K562 (cell line): ENCODE results near the gene STUB1. TPM values are rescaled to one million over a fixed set of nuclear protein-coding genes. Genes with fewer than 3 reads are reported as not detected.

ENCODE experiments used
- ARID3A ChIP-seq: IDR thresholded peaks from 2 replicates; pipeline ENCODE4 v1.6.1; 2012; ENCODE audit warnings: low read depth, low read length, improper control_type of control experiment, borderline replicate concordance
- BRD4 ChIP-seq: fragments of 200-600 bp; sonication (generic); IDR thresholded peaks from 2 replicates; pipeline ENCODE4 v1.6.1; 2017; ENCODE audit warnings: inconsistent platforms
- BRD9 ChIP-seq: fragments of 450-650 bp; IDR thresholded peaks from 2 replicates; pipeline ENCODE4 v1.6.1; 2018; ENCODE audit warnings: low read depth; ENCODE audit not compliant: partially characterized antibody
- CC2D1A ChIP-seq: fragments of 450-650 bp; IDR thresholded peaks from 2 replicates; pipeline ENCODE4 v1.6.1; 2017; ENCODE audit warnings: mild to moderate bottlenecking
- JUNB ChIP-seq: fragments of 450-650 bp; formaldehyde crosslinking; conservative IDR thresholded peaks from 2 replicates; pipeline ENCODE4 v1.4.0; 2020; ENCODE audit warnings: mild to moderate bottlenecking
- KLF16 ChIP-seq: IDR thresholded peaks from 2 replicates; pipeline ENCODE4 v1.6.1; 2016; ENCODE audit warnings: antibody characterized with exemption
- MAZ ChIP-seq, 2 experiments: fragments of 450-650 bp in 1 of 2; sonication (generic) in 1 of 2; formaldehyde crosslinking; IDR thresholded peaks in 1 of 2; conservative IDR thresholded peaks in 1 of 2; 2 replicates each; pipeline versions ENCODE4 v1.4.0 to v1.5.0; 2020; ENCODE audit warnings: mild to moderate bottlenecking in 1 of 2, missing genetic modification reagents in 1 of 2
- MCM7 ChIP-seq, 2 experiments: fragments of 450-650 bp; IDR thresholded peaks; 2 replicates each; pipeline ENCODE4 v1.6.1; 2016 to 2018
- MEF2A ChIP-seq: IDR thresholded peaks from 2 replicates; pipeline ENCODE4 v1.6.1; 2011; ENCODE audit warnings: low read depth, mild to moderate bottlenecking, low read length, moderate library complexity; ENCODE audit not compliant: control insufficient read depth
- NFYB ChIP-seq: IDR thresholded peaks from 2 replicates; pipeline ENCODE4 v1.6.1; 2011; ENCODE audit warnings: mild to moderate bottlenecking, moderate library complexity; ENCODE audit not compliant: insufficient read length; ENCODE audit errors: extremely low read depth
- RAD21 ChIP-seq, 2 experiments: fragments of 250-450 bp in 1 of 2; fragments of 450-650 bp in 1 of 2; sonication (Bioruptor Pico) in 1 of 2; formaldehyde crosslinking in 1 of 2; IDR thresholded peaks in 1 of 2; conservative IDR thresholded peaks in 1 of 2; 2 replicates each; pipeline versions ENCODE4 v1.4.0 to v1.8.0; 2020 to 2022; ENCODE audit warnings: mild to moderate bottlenecking in 2 of 2, moderate library complexity in 1 of 2
- RB1 ChIP-seq: fragments of 450-650 bp; IDR thresholded peaks from 2 replicates; pipeline ENCODE4 v1.6.1; 2017; ENCODE audit warnings: low read depth, mild to moderate bottlenecking
- SMC3 ChIP-seq: conservative IDR thresholded peaks from 2 replicates; pipeline ENCODE4 v1.6.1; 2011; ENCODE audit warnings: low read depth, low read length, improper control_type of control experiment; ENCODE audit not compliant: insufficient read depth
- SNRNP70 ChIP-seq: fragments of 200-400 bp; formaldehyde crosslinking; optimal IDR thresholded peaks from 2 replicates; pipeline ENCODE3; 2017; ENCODE audit warnings: low read depth, low read length
- TARDBP ChIP-seq: fragments of 450-650 bp; IDR thresholded peaks from 2 replicates; pipeline ENCODE4 v1.6.1; 2016
- YBX1 ChIP-seq: fragments of 450-650 bp; IDR thresholded peaks from 2 replicates; pipeline ENCODE4 v1.7.1; 2016; ENCODE audit warnings: mild to moderate bottlenecking
- ZFP36 ChIP-seq: fragments of 150-350 bp; IDR thresholded peaks from 2 replicates; pipeline ENCODE4 v1.6.1; 2018; ENCODE audit warnings: low read length, low read depth; ENCODE audit not compliant: partially characterized antibody
- ZNF12 ChIP-seq: sonication (generic); formaldehyde crosslinking; IDR thresholded peaks from 2 replicates; pipeline ENCODE4 v1.4.0; 2020; ENCODE audit warnings: mild to moderate bottlenecking, missing genetic modification reagents
- ZNF143 ChIP-seq: sonication (generic); formaldehyde crosslinking; IDR thresholded peaks from 2 replicates; pipeline ENCODE4 v1.9.0; 2022; ENCODE audit warnings: mild to moderate bottlenecking, missing genetic modification reagents
- ZNF311 ChIP-seq: fragments of 250-450 bp; sonication (Bioruptor Pico); IDR thresholded peaks from 2 replicates; pipeline ENCODE4 v1.4.0; 2020; ENCODE audit warnings: mild to moderate bottlenecking, moderate library complexity
- polyA plus RNA-seq, 8 experiments: library from polyadenylated mRNA; depleted of rRNA in 4 of 8; stranded (reverse) in 5 of 8; unstranded in 3 of 8; fragments of >200 nt; fragmentation: Nextera tagmentation in 2 of 8; fragmentation: Illumina TruSeq in 1 of 8; extraction: Ambion mirVana in 2 of 8; extraction: Trizol in 1 of 8; gene quantifications; 2 replicates each; pipeline versions ENCODE4 v1.2.1 to v1.2.3, GENCODE V29; 2011 to 2014; ENCODE audit warnings: inconsistent platforms in 1 of 8, missing spikeins in 1 of 8
- total RNA-seq, 7 experiments: library from RNA; depleted of rRNA in 6 of 7; stranded (reverse); fragments of >200 nt in 6 of 7; fragmentation: Illumina TruSeq in 2 of 7; extraction: Trizol in 2 of 7; gene quantifications; 2 replicates each; pipeline versions ENCODE4 v1.2.1 to v1.2.3, GENCODE V29; 2011 to 2021; ENCODE audit warnings: low replicate concordance in 1 of 7
- TF ChIP-seq, protein P1 (sequence below), 2 experiments: fragments of 150-350 bp in 1 of 2; IDR thresholded peaks; 2 replicates each; pipeline ENCODE4 v1.6.1; 2012 to 2016; ENCODE audit warnings: low read depth in 2 of 2, low read length in 2 of 2, mild to moderate bottlenecking in 1 of 2, moderate library complexity in 1 of 2
- TF ChIP-seq, protein P2 (sequence below): fragments of 450-650 bp; IDR thresholded peaks from 2 replicates; pipeline ENCODE4 v1.6.1; 2016; ENCODE audit warnings: borderline replicate concordance

The STUB1 gene
- total and polyA plus RNA-seq, 9 of the 15 experiments (the other 6 are each of a cell fraction or from before 2014, with no cell fraction given), result 10.6 to 251 (median 152) TPM

GRCh38 chr16:711548-712320 is 31.5 kb downstream of the STUB1 start (continued):
- 0 out of 2 replicates have a peak, but pooled peaks have one; percentile 23 for TF ChIP-seq CC2D1A
- TF ChIP-seq, protein P1, sequence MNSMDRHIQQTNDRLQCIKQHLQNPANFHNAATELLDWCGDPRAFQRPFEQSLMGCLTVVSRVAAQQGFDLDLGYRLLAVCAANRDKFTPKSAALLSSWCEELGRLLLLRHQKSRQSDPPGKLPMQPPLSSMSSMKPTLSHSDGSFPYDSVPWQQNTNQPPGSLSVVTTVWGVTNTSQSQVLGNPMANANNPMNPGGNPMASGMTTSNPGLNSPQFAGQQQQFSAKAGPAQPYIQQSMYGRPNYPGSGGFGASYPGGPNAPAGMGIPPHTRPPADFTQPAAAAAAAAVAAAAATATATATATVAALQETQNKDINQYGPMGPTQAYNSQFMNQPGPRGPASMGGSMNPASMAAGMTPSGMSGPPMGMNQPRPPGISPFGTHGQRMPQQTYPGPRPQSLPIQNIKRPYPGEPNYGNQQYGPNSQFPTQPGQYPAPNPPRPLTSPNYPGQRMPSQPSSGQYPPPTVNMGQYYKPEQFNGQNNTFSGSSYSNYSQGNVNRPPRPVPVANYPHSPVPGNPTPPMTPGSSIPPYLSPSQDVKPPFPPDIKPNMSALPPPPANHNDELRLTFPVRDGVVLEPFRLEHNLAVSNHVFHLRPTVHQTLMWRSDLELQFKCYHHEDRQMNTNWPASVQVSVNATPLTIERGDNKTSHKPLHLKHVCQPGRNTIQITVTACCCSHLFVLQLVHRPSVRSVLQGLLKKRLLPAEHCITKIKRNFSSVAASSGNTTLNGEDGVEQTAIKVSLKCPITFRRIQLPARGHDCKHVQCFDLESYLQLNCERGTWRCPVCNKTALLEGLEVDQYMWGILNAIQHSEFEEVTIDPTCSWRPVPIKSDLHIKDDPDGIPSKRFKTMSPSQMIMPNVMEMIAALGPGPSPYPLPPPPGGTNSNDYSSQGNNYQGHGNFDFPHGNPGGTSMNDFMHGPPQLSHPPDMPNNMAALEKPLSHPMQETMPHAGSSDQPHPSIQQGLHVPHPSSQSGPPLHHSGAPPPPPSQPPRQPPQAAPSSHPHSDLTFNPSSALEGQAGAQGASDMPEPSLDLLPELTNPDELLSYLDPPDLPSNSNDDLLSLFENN (IDR thresholded peaks at IDR 0.05; ENCODE audit: low read depth in 2 of 2, low read length in 2 of 2), result no peak
- TF ChIP-seq BRD4, result no peak
- no peak for TF ChIP-seq ARID3A
- TF ChIP-seq ZNF143 (CRISPR knock-in tag), result no peak
- TF ChIP-seq SNRNP70, result no peak
- no peak for TF ChIP-seq YBX1
- TF ChIP-seq JUNB (CRISPR knock-in tag), result no peak
- no peak for TF ChIP-seq ZNF12
- TF ChIP-seq SMC3, result peak; percentile 95
- no peak for TF ChIP-seq ZFP36
- TF ChIP-seq MAZ (CRISPR knock-in tag; conservative IDR thresholded peaks at IDR 0.05 in 1 of 2, IDR thresholded peaks at IDR 0.05 in 1 of 2), result peak in 1 of 2 experiments; percentile 73; a peak in 2 of 4 replicates
- TF ChIP-seq RAD21 (CRISPR knock-in tag; conservative IDR thresholded peaks at IDR 0.05 in 1 of 2, IDR thresholded peaks at IDR 0.05 in 1 of 2), result peak; percentile 84 to 92
- no peak for TF ChIP-seq TARDBP
- TF ChIP-seq MEF2A, result no peak
- TF ChIP-seq NFYB, result no peak
- TF ChIP-seq MCM7 (IDR thresholded peaks at IDR 0.05), result no peak
- TF ChIP-seq BRD9, result no peak
- peak; percentile 90 for TF ChIP-seq RB1
- TF ChIP-seq KLF16, result 0 out of 2 replicates have a peak, but pooled peaks have one; percentile 13
- TF ChIP-seq, protein P2, sequence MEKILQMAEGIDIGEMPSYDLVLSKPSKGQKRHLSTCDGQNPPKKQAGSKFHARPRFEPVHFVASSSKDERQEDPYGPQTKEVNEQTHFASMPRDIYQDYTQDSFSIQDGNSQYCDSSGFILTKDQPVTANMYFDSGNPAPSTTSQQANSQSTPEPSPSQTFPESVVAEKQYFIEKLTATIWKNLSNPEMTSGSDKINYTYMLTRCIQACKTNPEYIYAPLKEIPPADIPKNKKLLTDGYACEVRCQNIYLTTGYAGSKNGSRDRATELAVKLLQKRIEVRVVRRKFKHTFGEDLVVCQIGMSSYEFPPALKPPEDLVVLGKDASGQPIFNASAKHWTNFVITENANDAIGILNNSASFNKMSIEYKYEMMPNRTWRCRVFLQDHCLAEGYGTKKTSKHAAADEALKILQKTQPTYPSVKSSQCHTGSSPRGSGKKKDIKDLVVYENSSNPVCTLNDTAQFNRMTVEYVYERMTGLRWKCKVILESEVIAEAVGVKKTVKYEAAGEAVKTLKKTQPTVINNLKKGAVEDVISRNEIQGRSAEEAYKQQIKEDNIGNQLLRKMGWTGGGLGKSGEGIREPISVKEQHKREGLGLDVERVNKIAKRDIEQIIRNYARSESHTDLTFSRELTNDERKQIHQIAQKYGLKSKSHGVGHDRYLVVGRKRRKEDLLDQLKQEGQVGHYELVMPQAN, result no peak
- TF ChIP-seq ZNF311 (CRISPR knock-in tag), result no peak
